ENCODE results near the gene C11orf24. TPM values are rescaled to one million over a fixed set of nuclear protein-coding genes. Genes with fewer than 3 reads are reported as not detected.

Gene C11orf24
- total RNA-seq, 1 experiment from 2014 or later = 53.7 TPM

DNA sequence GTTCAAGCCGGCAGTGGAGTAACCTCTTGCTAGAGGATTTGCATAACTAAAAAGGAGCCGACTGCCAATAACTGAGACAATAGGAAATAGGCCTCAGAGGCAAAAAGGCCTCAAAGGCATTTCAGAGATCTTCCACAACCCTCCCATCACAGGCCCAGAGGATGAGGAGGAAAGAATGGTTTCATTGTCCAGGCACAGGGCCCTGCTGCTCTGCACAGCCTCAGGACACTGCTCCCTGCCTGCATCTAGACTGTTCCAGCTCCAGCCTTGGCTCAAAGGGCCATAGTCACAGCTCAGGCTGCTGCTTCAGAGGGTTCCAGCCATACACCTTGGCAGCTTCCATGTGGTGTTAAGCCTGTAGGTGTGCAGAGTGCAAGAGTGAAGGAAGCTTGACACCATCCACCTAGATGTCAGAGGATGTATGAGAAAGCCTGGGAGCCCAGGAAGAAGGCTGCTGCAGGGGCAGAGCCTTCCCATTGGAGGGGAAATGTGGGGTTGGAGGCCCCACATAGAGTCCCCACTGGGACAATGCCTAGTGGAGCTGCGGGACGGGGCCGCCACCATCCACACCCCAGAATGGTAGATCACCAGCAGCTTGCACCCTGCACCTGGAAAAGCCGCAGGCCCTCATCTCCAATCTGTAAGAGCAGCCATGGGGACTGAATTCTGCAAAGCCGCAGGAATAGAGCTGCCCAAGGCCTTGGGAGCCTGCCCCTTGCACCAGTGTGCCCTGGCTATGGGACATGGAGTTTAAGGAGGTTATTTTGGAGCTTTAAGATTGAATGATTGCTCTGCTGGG, 32.4 kb upstream of the C11orf24 start:
- Mint-ChIP-seq H3K4me1 (no peaks in the 10 kb centered on the region), H3K27me3 (ENCODE audit: low read depth) (peaks cover 6% of the 10 kb centered on the region; the same call in 1 of the 2 replicates), H3K36me3 (peaks cover 16% of the 10 kb centered on the region), H3K9me3 (peaks cover 22% of the 10 kb centered on the region), H3K27ac (no peak overlapping the region), H3K4me3 (no peak overlapping the region)
- DNase-seq (ENCODE audit: low spot score) = no peak
- ChIA-PET POLR2A (no interaction called here), CTCF (no interaction called here)
- TF ChIP-seq CREB1 (CRISPR knock-in tag; IDR thresholded peaks at IDR 0.05) (no peak), NFYB (CRISPR knock-in tag; conservative IDR thresholded peaks at IDR 0.05; ENCODE audit: low read depth) (no peak), NFATC4 (CRISPR knock-in tag; IDR thresholded peaks at IDR 0.05) (no peak), NR3C1 (CRISPR knock-in tag; conservative IDR thresholded peaks at IDR 0.05; ENCODE audit: low read depth) (no peak), FOXJ3 (CRISPR knock-in tag; IDR thresholded peaks at IDR 0.05; ENCODE audit: borderline replicate concordance) (no peak), RORB (CRISPR knock-in tag; IDR thresholded peaks at IDR 0.05) (no peak), FOXK1 (CRISPR knock-in tag; IDR thresholded peaks at IDR 0.05) (no peak)
- TF ChIP-seq, protein P1, sequence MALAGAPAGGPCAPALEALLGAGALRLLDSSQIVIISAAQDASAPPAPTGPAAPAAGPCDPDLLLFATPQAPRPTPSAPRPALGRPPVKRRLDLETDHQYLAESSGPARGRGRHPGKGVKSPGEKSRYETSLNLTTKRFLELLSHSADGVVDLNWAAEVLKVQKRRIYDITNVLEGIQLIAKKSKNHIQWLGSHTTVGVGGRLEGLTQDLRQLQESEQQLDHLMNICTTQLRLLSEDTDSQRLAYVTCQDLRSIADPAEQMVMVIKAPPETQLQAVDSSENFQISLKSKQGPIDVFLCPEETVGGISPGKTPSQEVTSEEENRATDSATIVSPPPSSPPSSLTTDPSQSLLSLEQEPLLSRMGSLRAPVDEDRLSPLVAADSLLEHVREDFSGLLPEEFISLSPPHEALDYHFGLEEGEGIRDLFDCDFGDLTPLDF (CRISPR knock-in tag; IDR thresholded peaks at IDR 0.05) = no peak
- TF ChIP-seq, protein P2, sequence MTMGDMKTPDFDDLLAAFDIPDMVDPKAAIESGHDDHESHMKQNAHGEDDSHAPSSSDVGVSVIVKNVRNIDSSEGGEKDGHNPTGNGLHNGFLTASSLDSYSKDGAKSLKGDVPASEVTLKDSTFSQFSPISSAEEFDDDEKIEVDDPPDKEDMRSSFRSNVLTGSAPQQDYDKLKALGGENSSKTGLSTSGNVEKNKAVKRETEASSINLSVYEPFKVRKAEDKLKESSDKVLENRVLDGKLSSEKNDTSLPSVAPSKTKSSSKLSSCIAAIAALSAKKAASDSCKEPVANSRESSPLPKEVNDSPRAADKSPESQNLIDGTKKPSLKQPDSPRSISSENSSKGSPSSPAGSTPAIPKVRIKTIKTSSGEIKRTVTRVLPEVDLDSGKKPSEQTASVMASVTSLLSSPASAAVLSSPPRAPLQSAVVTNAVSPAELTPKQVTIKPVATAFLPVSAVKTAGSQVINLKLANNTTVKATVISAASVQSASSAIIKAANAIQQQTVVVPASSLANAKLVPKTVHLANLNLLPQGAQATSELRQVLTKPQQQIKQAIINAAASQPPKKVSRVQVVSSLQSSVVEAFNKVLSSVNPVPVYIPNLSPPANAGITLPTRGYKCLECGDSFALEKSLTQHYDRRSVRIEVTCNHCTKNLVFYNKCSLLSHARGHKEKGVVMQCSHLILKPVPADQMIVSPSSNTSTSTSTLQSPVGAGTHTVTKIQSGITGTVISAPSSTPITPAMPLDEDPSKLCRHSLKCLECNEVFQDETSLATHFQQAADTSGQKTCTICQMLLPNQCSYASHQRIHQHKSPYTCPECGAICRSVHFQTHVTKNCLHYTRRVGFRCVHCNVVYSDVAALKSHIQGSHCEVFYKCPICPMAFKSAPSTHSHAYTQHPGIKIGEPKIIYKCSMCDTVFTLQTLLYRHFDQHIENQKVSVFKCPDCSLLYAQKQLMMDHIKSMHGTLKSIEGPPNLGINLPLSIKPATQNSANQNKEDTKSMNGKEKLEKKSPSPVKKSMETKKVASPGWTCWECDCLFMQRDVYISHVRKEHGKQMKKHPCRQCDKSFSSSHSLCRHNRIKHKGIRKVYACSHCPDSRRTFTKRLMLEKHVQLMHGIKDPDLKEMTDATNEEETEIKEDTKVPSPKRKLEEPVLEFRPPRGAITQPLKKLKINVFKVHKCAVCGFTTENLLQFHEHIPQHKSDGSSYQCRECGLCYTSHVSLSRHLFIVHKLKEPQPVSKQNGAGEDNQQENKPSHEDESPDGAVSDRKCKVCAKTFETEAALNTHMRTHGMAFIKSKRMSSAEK (CRISPR knock-in tag; IDR thresholded peaks at IDR 0.05; ENCODE audit: borderline replicate concordance) = no peak
- TF ChIP-seq, protein P3, sequence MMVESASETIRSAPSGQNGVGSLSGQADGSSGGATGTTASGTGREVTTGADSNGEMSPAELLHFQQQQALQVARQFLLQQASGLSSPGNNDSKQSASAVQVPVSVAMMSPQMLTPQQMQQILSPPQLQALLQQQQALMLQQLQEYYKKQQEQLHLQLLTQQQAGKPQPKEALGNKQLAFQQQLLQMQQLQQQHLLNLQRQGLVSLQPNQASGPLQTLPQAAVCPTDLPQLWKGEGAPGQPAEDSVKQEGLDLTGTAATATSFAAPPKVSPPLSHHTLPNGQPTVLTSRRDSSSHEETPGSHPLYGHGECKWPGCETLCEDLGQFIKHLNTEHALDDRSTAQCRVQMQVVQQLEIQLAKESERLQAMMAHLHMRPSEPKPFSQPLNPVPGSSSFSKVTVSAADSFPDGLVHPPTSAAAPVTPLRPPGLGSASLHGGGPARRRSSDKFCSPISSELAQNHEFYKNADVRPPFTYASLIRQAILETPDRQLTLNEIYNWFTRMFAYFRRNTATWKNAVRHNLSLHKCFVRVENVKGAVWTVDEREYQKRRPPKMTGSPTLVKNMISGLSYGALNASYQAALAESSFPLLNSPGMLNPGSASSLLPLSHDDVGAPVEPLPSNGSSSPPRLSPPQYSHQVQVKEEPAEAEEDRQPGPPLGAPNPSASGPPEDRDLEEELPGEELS (CRISPR knock-in tag; IDR thresholded peaks at IDR 0.05) = no peak
- TF ChIP-seq, protein P4, sequence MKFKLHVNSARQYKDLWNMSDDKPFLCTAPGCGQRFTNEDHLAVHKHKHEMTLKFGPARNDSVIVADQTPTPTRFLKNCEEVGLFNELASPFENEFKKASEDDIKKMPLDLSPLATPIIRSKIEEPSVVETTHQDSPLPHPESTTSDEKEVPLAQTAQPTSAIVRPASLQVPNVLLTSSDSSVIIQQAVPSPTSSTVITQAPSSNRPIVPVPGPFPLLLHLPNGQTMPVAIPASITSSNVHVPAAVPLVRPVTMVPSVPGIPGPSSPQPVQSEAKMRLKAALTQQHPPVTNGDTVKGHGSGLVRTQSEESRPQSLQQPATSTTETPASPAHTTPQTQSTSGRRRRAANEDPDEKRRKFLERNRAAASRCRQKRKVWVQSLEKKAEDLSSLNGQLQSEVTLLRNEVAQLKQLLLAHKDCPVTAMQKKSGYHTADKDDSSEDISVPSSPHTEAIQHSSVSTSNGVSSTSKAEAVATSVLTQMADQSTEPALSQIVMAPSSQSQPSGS (CRISPR knock-in tag; IDR thresholded peaks at IDR 0.05; ENCODE audit: borderline replicate concordance, low read depth) = no peak
- TF ChIP-seq, protein P5, sequence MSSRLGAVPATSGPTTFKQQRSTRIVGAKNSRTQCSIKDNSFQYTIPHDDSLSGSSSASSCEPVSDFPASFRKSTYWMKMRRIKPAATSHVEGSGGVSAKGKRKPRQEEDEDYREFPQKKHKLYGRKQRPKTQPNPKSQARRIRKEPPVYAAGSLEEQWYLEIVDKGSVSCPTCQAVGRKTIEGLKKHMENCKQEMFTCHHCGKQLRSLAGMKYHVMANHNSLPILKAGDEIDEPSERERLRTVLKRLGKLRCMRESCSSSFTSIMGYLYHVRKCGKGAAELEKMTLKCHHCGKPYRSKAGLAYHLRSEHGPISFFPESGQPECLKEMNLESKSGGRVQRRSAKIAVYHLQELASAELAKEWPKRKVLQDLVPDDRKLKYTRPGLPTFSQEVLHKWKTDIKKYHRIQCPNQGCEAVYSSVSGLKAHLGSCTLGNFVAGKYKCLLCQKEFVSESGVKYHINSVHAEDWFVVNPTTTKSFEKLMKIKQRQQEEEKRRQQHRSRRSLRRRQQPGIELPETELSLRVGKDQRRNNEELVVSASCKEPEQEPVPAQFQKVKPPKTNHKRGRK (CRISPR knock-in tag; IDR thresholded peaks at IDR 0.05; ENCODE audit: borderline replicate concordance) = no peak
- TF ChIP-seq, protein P6, sequence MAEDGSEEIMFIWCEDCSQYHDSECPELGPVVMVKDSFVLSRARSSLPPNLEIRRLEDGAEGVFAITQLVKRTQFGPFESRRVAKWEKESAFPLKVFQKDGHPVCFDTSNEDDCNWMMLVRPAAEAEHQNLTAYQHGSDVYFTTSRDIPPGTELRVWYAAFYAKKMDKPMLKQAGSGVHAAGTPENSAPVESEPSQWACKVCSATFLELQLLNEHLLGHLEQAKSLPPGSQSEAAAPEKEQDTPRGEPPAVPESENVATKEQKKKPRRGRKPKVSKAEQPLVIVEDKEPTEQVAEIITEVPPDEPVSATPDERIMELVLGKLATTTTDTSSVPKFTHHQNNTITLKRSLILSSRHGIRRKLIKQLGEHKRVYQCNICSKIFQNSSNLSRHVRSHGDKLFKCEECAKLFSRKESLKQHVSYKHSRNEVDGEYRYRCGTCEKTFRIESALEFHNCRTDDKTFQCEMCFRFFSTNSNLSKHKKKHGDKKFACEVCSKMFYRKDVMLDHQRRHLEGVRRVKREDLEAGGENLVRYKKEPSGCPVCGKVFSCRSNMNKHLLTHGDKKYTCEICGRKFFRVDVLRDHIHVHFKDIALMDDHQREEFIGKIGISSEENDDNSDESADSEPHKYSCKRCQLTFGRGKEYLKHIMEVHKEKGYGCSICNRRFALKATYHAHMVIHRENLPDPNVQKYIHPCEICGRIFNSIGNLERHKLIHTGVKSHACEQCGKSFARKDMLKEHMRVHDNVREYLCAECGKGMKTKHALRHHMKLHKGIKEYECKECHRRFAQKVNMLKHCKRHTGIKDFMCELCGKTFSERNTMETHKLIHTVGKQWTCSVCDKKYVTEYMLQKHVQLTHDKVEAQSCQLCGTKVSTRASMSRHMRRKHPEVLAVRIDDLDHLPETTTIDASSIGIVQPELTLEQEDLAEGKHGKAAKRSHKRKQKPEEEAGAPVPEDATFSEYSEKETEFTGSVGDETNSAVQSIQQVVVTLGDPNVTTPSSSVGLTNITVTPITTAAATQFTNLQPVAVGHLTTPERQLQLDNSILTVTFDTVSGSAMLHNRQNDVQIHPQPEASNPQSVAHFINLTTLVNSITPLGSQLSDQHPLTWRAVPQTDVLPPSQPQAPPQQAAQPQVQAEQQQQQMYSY (CRISPR knock-in tag; IDR thresholded peaks at IDR 0.05) = no peak
- TF ChIP-seq, protein P7, sequence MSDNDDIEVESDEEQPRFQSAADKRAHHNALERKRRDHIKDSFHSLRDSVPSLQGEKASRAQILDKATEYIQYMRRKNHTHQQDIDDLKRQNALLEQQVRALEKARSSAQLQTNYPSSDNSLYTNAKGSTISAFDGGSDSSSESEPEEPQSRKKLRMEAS (CRISPR knock-in tag; IDR thresholded peaks at IDR 0.05) = no peak
- TF ChIP-seq, protein P8, sequence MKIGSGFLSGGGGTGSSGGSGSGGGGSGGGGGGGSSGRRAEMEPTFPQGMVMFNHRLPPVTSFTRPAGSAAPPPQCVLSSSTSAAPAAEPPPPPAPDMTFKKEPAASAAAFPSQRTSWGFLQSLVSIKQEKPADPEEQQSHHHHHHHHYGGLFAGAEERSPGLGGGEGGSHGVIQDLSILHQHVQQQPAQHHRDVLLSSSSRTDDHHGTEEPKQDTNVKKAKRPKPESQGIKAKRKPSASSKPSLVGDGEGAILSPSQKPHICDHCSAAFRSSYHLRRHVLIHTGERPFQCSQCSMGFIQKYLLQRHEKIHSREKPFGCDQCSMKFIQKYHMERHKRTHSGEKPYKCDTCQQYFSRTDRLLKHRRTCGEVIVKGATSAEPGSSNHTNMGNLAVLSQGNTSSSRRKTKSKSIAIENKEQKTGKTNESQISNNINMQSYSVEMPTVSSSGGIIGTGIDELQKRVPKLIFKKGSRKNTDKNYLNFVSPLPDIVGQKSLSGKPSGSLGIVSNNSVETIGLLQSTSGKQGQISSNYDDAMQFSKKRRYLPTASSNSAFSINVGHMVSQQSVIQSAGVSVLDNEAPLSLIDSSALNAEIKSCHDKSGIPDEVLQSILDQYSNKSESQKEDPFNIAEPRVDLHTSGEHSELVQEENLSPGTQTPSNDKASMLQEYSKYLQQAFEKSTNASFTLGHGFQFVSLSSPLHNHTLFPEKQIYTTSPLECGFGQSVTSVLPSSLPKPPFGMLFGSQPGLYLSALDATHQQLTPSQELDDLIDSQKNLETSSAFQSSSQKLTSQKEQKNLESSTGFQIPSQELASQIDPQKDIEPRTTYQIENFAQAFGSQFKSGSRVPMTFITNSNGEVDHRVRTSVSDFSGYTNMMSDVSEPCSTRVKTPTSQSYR (CRISPR knock-in tag; IDR thresholded peaks at IDR 0.05) = no peak
- ATAC-seq = no peak

Data from WTC11 (cell line).